ENCODE data around the gene ABLIM2. TPM values are rescaled to one million over a fixed set of nuclear protein-coding genes. Genes with fewer than 3 reads are reported as not detected.

The ABLIM2 gene
- total and polyA plus RNA-seq, 2 of the 4 experiments (the other 2 are of a cell fraction): under 0.01 to 0.10 TPM

GRCh38 chr4:8181119-8181518 is 22.5 kb upstream of the ABLIM2 start:
- no peak overlapping the region for H2BK20ac ChIP-seq (ENCODE audit: low read depth, low read length)
- no peak overlapping the region for H3K56ac ChIP-seq (ENCODE audit: extremely low read depth, insufficient read depth, low read length)
- H3K18ac ChIP-seq (ENCODE audit: low read depth, low read length): no peak overlapping the region
- no peak overlapping the region for H3K4me2 ChIP-seq (ENCODE audit: low read depth, low read length)
- H4K91ac ChIP-seq (ENCODE audit: insufficient read depth, low read depth, low read length): no peak overlapping the region
- H3K14ac ChIP-seq (replicated peaks; ENCODE audit: low read depth, low read length): no peak overlapping the region
- DNase-seq (no peak), ATAC-seq (ENCODE audit: low read depth) (no peak)
- no peak overlapping the region for H3K23ac ChIP-seq (ENCODE audit: low read depth, low read length)
- H3K79me1 ChIP-seq (ENCODE audit: low read depth in 1 of 2, low read length in 2 of 2): no peaks in the 10 kb centered on the region
- no peaks in the 10 kb centered on the region for H3K36me3 ChIP-seq (ENCODE audit: control insufficient read depth, insufficient read depth, low read length)
- no peak overlapping the region for H2AFZ ChIP-seq (replicated peaks; ENCODE audit: low read length, poor library complexity)
- H2BK15ac ChIP-seq (ENCODE audit: low read depth, low read length): no peak overlapping the region
- intact Hi-C loops (cut with micrococcal nuclease) (no loop called here), in situ Hi-C loops (cut with MboI; ENCODE audit: low sequenced_read_pairs) (no loop called here), dilution Hi-C loops (cut with HindIII; ENCODE audit: low sequenced_read_pairs, unreplicated experiment) (no loop called here)
- no peak overlapping the region for H2AK5ac ChIP-seq (ENCODE audit: low read depth, low read length)
- WGBS, 2 experiments (ENCODE audit: extremely low coverage in 2 of 2, insufficient read length in 1 of 2): 100% methylated on average over 2 of the region's 6 CpGs; no CpG with 5 or more reads in 1 of the 2 experiments
- no peak overlapping the region for H3K27ac ChIP-seq (ENCODE audit: insufficient read depth, low read length)
- H2BK120ac ChIP-seq (ENCODE audit: low read depth, low read length): no peak overlapping the region
- H3K27me3 ChIP-seq (ENCODE audit: control insufficient read depth, insufficient read depth, low read length): peaks cover 13% of the 10 kb centered on the region; the same call in 1 of the 2 replicates
- no peaks in the 10 kb centered on the region for H3K9me3 ChIP-seq (ENCODE audit: control insufficient read depth, insufficient read depth, low read length)
- H4K5ac ChIP-seq (ENCODE audit: low read depth, low read length): no peak overlapping the region
- no TSS peak for BruUV-seq (replicated peaks)
- peaks cover 16% of the 10 kb centered on the region for H3K9me1 ChIP-seq (ENCODE audit: insufficient read depth, low read length)
- H4K8ac ChIP-seq (ENCODE audit: low read depth in 2 of 2, low read length in 2 of 2): no peak overlapping the region
- CTCF ChIA-PET: no interaction called here
- peaks cover 9% of the 10 kb centered on the region for H3K4me1 ChIP-seq (ENCODE audit: control insufficient read depth, insufficient read depth, low read length)
- no peak overlapping the region for H2BK5ac ChIP-seq (ENCODE audit: low read depth, low read length, poor library complexity, severe bottlenecking)
- TF ChIP-seq RFX5 (IDR thresholded peaks at IDR 0.05; ENCODE audit: low read depth, low read length): no peak
- no peak for TF ChIP-seq BHLHE40 (IDR thresholded peaks at IDR 0.05; ENCODE audit: low read depth, low read length)
- no peak for TF ChIP-seq CHD1 (IDR thresholded peaks at IDR 0.05; ENCODE audit: low read depth, low read length)
- no peak for TF ChIP-seq FOS (IDR thresholded peaks at IDR 0.05; ENCODE audit: low read depth, low read length)
- TF ChIP-seq CTCF (conservative IDR thresholded peaks at IDR 0.05; ENCODE audit: low read depth, low read length): no peak
- no peak for TF ChIP-seq MAZ (IDR thresholded peaks at IDR 0.05; ENCODE audit: borderline replicate concordance, low read depth, low read length)
- TF ChIP-seq CEBPB (IDR thresholded peaks at IDR 0.05; ENCODE audit: low read depth, low read length): no peak
- no peak for TF ChIP-seq USF2 (IDR thresholded peaks at IDR 0.05; ENCODE audit: low read depth, low read length)
- no peak overlapping the region for H3K9ac ChIP-seq (ENCODE audit: low read depth, low read length)
- no peak overlapping the region for H3K4me3 ChIP-seq (ENCODE audit: insufficient read depth, low read depth, low read length)
- POLR2A ChIA-PET (ENCODE audit: unreplicated experiment): no interaction called here
- H4K20me1 ChIP-seq (ENCODE audit: insufficient read depth, low read length): peaks cover 6% of the 10 kb centered on the region; the same call in 1 of the 2 replicates
- no peak overlapping the region for H2AK9ac ChIP-seq (replicated peaks; ENCODE audit: low read depth, low read length, poor library complexity)
- H3K4ac ChIP-seq (ENCODE audit: low read depth, low read length): no peak overlapping the region
